Fibroblast of lung (primary cell): ENCODE results near the gene RRH. TPM values are rescaled to one million over a fixed set of nuclear protein-coding genes. Genes with fewer than 3 reads are reported as not detected.
"Not testable (repeated sequence)": the region's sequence is repeated elsewhere in the genome, so short reads cannot be mapped to it uniquely, and the experiment has no call there.

ENCODE experiments used
- DNase-seq, 2 donors: peaks; one replicate each; pipeline versions ENCODE4 v3.0.0 to v3.0.0-alpha.2; 2010; ENCODE audit warnings: low read depth in 2 of 2
- H2AFZ ChIP-seq: 2 replicates; pipeline ENCODE4 v1.5.1; 2012; ENCODE audit warnings: low read length, control low read depth, inconsistent platforms
- H3K27ac ChIP-seq: 2 replicates; pipeline ENCODE4 v1.5.1; 2011; ENCODE audit warnings: low read length, control low read depth; ENCODE audit not compliant: insufficient read depth
- H3K27me3 ChIP-seq: 2 replicates; pipeline ENCODE4 v1.5.1; 2011; ENCODE audit warnings: mild to moderate bottlenecking, low read length; ENCODE audit not compliant: control insufficient read depth, insufficient read depth
- H3K36me3 ChIP-seq: 2 replicates; pipeline ENCODE4 v1.5.1; 2011; ENCODE audit warnings: low read length; ENCODE audit not compliant: control insufficient read depth, insufficient read depth
- H3K4me1 ChIP-seq: 2 replicates; pipeline ENCODE4 v1.5.1; 2011; ENCODE audit warnings: low read length; ENCODE audit not compliant: control insufficient read depth, insufficient read depth; ENCODE audit errors: extremely low read depth
- H3K4me2 ChIP-seq: 2 replicates; pipeline ENCODE4 v1.5.1; 2011; ENCODE audit warnings: low read length, control low read depth; ENCODE audit not compliant: insufficient read depth; ENCODE audit errors: extremely low read depth
- H3K4me3 ChIP-seq, 4 experiments: fragments of 200-600 bp in 1 of 4; sonication (generic) in 1 of 4; replicated peaks in 1 of 4; 2 replicates each; pipeline ENCODE4 v1.5.1; 2011 to 2016; ENCODE audit warnings: low read length in 4 of 4, low read depth in 3 of 4, mild to moderate bottlenecking in 3 of 4, control low read depth in 2 of 4, inconsistent platforms in 1 of 4, mixed read lengths in 1 of 4; ENCODE audit not compliant: insufficient read depth in 1 of 4; ENCODE audit errors: control extremely low read depth in 1 of 4
- H3K79me2 ChIP-seq: 2 replicates; pipeline ENCODE4 v1.5.1; 2012; ENCODE audit warnings: mild to moderate bottlenecking, low read length, inconsistent platforms; ENCODE audit not compliant: control insufficient read depth, insufficient read depth
- H3K9ac ChIP-seq: 2 replicates; pipeline ENCODE4 v1.5.1; 2011; ENCODE audit warnings: mild to moderate bottlenecking, low read length, control low read depth; ENCODE audit not compliant: insufficient read depth
- H3K9me3 ChIP-seq: 2 replicates; pipeline ENCODE4 v1.5.1; 2012; ENCODE audit warnings: low read depth, low read length; ENCODE audit not compliant: control insufficient read depth, insufficient read depth
- H4K20me1 ChIP-seq: 2 replicates; pipeline ENCODE4 v1.5.1; 2011; ENCODE audit warnings: low read length; ENCODE audit not compliant: control insufficient read depth, insufficient read depth; ENCODE audit errors: extremely low read depth
- EZH2 ChIP-seq: IDR thresholded peaks from 2 replicates; pipeline ENCODE4 v1.5.1; 2012; ENCODE audit warnings: low read length, control low read depth, mild to moderate bottlenecking; ENCODE audit errors: missing control alignments
- polyA plus RNA-seq, 2 donors: library from polyadenylated mRNA; depleted of rRNA in 1 of 2; stranded (reverse) in 1 of 2; unstranded in 1 of 2; fragments of >200 nt; gene quantifications; 2 replicates each; pipeline ENCODE4 v1.2.1, GENCODE V29; 2011 to 2012; ENCODE audit warnings: missing spikeins in 1 of 2
- total RNA-seq: library from RNA; depleted of rRNA; stranded (reverse); fragments of >200 nt; gene quantifications from 2 replicates; pipeline ENCODE4 v1.2.1, GENCODE V29; 2014
- TF ChIP-seq, protein P1 (sequence below), 2 donors: IDR thresholded peaks in 1 of 2; conservative IDR thresholded peaks in 1 of 2; 1 replicate in 1 of 2; 2 replicates in 1 of 2; pipeline ENCODE4 v1.5.1; 2011 to 2012; ENCODE audit warnings: low read length in 2 of 2, control low read depth in 1 of 2, inconsistent platforms in 1 of 2, low read depth in 1 of 2, mild to moderate bottlenecking in 1 of 2

Gene RRH
- total and polyA plus RNA-seq, 2 donors (not counting 1 experiment from before 2014, with no cell fraction given): under 0.01 to 0.08 TPM

DNA sequence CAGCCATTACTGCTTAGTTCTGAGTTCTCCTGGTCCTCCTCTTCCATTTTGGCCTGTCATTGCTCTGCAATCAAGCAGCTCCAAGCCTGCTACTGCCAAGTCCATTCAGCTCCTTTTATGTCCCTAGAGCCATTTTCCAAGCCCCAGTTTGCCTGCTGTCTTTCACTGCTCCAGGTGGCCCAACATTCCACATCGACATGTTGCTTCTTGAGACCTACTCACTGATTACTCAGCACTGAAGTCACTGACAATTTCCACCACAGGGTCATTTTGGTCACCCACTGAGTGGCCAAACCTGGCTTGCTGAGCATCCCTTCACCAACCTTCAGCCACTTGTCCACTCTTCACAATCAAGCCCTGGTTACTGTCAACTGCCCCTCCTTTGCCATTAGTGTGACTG, 47.3 kb downstream of the RRH start:
- H3K4me2 ChIP-seq: no peak overlapping the region

DNA sequence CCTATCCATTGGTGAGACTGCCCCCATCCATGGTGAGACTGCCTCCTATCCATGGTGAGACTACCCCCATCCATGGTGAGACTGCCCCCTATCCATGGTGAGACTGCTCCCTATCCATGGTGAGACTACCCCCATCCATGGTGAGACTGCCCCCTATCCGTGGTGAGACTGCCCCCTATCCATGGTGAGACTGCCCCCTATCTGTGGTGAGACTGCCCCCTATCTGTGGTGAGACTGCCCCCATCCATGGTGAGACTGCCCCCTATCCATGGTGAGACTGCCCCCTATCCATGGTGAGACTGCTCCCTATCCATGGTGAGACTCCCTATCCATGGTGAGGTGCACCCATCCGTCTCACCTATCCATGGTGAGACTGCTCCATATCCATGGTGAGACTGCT, 47.8 kb downstream of the RRH start:
- H3K9me3 ChIP-seq, H2AFZ ChIP-seq, H3K9ac ChIP-seq, H3K27me3 ChIP-seq, H3K4me2 ChIP-seq, H3K36me3 ChIP-seq, H3K79me2 ChIP-seq, H4K20me1 ChIP-seq, DNase-seq, H3K27ac ChIP-seq, H3K4me1 ChIP-seq, H3K4me3 ChIP-seq: not testable (repeated sequence)

More for the DNA sequence above, 47.3 kb downstream of the RRH start:
- DNase-seq: no peak
- Histone ChIP-seq H3K27me3 (no peaks in the 10 kb centered on the region), H3K9me3 (no peaks in the 10 kb centered on the region), H2AFZ (no peak overlapping the region), H3K9ac (no peak overlapping the region), H3K36me3 (no peaks in the 10 kb centered on the region), H3K79me2 (no peaks in the 10 kb centered on the region), H3K4me1 (no peaks in the 10 kb centered on the region), H3K27ac (no peak overlapping the region), H3K4me3 (no peak overlapping the region), H4K20me1 (no peaks in the 10 kb centered on the region)
- no peak for TF ChIP-seq EZH2
- TF ChIP-seq, protein P1, sequence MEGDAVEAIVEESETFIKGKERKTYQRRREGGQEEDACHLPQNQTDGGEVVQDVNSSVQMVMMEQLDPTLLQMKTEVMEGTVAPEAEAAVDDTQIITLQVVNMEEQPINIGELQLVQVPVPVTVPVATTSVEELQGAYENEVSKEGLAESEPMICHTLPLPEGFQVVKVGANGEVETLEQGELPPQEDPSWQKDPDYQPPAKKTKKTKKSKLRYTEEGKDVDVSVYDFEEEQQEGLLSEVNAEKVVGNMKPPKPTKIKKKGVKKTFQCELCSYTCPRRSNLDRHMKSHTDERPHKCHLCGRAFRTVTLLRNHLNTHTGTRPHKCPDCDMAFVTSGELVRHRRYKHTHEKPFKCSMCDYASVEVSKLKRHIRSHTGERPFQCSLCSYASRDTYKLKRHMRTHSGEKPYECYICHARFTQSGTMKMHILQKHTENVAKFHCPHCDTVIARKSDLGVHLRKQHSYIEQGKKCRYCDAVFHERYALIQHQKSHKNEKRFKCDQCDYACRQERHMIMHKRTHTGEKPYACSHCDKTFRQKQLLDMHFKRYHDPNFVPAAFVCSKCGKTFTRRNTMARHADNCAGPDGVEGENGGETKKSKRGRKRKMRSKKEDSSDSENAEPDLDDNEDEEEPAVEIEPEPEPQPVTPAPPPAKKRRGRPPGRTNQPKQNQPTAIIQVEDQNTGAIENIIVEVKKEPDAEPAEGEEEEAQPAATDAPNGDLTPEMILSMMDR (conservative IDR thresholded peaks at IDR 0.05 in 1 of 2, IDR thresholded peaks at IDR 0.05 in 1 of 2; ENCODE audit: low read depth in 1 of 2, low read length in 2 of 2): no peak

DNA sequence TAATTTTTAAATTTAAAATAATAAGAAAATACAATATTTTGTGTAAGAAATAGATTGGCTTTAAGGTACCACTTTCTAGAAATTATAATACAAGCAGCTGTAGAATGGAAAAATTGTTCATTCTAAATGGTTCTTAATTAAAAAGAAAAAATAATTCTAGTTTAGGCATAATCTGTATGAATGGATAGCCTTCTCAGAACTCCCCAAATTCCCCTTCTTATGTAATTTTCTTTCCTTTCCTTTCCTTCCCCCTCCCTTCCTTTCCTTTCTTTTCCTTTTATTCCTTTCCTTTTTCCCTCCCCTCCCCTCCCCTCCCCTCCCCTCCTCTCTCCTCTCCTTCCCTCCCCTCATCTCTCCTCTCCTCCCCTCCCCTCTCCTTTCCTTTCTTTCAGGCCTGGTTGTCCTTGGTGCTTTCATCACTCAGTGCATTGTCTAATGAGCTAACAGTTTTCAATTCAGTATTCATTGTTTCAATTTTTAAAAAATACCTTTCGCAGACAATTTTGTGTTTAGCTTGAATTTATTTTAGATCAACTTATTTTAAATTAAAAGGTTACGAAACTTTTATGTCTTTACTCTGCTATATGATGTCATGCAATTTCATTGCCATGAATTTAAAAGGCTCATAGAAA, 49.0 kb downstream of the RRH start:
- no peak overlapping the region for H2AFZ ChIP-seq
- H3K27me3 ChIP-seq: no peaks in the 10 kb centered on the region
- TF ChIP-seq EZH2: no peak
- TF ChIP-seq, protein P1 (conservative IDR thresholded peaks at IDR 0.05 in 1 of 2, IDR thresholded peaks at IDR 0.05 in 1 of 2; ENCODE audit: low read depth in 1 of 2, low read length in 2 of 2): no peak
- H3K79me2 ChIP-seq: no peaks in the 10 kb centered on the region
- H3K36me3 ChIP-seq: no peaks in the 10 kb centered on the region
- H3K4me2 ChIP-seq: no peak overlapping the region
- no peaks in the 10 kb centered on the region for H4K20me1 ChIP-seq
- DNase-seq: no peak
- no peak overlapping the region for H3K9ac ChIP-seq
- H3K9me3 ChIP-seq: no peaks in the 10 kb centered on the region
- H3K4me3 ChIP-seq: no peak overlapping the region
- H3K4me1 ChIP-seq: no peaks in the 10 kb centered on the region
- no peak overlapping the region for H3K27ac ChIP-seq
